HG03442 (cell line): ENCODE results near the gene SHROOM3.
"Not testable (repeated sequence)": the region's sequence is repeated elsewhere in the genome, so short reads cannot be mapped to it uniquely, and the experiment has no call there.

ENCODE experiments used
- ATAC-seq: cut with Tn5 transposase; IDR thresholded peaks from one replicate; pipeline ENCODE4 v1.9.1; 2021; ENCODE audit warnings: mild to moderate bottlenecking, moderate library complexity; ENCODE audit not compliant: unreplicated experiment

Gene SHROOM3

GRCh38 chr4:76434901-76435527 is at the start of gene SHROOM3:
SHROOM3 (plus strand) TSS chr4:76435229; CDS start chr4:76436053, 824 bp downstream.
- ATAC-seq = no peak

DNA sequence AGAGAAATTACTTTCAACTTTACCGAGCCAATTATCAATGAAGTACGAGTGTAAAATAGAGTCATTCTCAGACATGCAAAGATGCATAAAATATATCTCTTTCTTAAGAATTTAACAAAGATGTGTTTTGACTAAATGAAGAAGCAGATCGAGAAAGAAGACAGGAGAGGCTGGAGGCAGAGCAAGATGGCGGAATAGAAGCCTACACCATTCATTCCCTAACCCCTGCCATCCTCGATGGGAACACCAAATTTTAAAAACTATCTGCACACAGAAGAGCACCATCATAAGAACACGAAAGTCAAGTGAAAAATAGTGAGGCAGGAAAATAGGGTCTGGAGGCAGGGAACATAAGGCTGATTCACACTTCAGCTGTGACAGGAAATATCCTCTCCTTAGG is 49.1 kb upstream of the SHROOM3 start:
- ATAC-seq = no peak

DNA sequence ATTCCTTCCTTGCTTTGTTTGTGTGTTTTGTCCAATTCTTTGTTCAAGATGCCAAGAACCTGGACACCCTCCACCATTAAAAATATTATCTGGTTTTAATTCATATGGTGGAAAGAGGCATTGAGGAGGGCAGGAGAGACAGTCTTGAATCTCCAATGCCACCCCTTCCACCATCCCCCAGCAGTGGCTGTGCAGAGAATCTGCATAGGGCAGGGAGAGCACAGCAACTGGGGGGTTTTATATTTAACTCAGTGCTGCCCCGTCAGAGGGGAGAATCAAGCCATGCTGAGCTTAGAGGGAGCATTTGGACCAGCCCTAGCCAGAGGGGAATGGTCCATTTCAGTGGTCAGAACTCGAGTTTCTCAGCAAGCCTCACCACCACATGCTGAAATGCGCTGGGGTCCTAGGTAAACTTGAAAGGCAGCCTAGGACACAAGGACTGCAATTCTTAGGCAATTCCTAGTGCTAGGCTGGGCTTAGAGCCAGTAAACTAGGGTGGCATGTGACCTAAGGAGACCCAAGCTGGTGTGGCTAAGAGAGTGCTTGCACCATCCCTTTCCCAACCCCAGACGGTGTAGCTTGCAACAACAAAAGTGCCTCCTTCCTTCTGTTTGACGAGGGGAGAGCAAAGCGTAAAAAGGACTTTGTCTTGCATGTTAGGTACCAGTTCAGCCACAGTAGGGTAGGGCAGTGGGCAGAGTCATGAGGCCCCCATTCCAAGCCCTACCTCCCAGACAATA is 48.3 kb upstream of the SHROOM3 start:
- ATAC-seq = no peak

- no peak for ATAC-seq
Observed at GRCh38 chr4:76388160-76388908, 46.7 kb upstream of the SHROOM3 start.

- ATAC-seq = no peak
Observed at GRCh38 chr4:76401654-76402053, 33.4 kb upstream of the SHROOM3 start.

DNA sequence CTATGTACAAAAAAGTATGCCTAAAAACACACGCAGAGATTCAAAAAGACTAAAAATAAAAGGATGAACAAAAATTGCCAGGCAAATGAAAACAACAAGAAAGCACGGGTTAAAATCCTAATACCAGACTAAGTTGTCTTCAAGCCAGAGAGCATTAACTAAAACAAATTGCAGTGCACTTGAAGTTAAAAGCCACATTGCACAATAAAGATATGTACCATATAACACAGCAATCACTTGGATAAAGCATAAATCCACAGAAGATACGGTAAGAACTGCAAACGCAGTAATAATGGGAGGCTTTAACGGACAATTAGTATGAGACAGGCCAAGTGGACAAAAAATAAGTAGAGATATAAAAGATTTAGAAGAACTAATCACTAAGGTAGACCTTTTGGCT is 28.9 kb upstream of the SHROOM3 start:
- ATAC-seq = no peak

DNA sequence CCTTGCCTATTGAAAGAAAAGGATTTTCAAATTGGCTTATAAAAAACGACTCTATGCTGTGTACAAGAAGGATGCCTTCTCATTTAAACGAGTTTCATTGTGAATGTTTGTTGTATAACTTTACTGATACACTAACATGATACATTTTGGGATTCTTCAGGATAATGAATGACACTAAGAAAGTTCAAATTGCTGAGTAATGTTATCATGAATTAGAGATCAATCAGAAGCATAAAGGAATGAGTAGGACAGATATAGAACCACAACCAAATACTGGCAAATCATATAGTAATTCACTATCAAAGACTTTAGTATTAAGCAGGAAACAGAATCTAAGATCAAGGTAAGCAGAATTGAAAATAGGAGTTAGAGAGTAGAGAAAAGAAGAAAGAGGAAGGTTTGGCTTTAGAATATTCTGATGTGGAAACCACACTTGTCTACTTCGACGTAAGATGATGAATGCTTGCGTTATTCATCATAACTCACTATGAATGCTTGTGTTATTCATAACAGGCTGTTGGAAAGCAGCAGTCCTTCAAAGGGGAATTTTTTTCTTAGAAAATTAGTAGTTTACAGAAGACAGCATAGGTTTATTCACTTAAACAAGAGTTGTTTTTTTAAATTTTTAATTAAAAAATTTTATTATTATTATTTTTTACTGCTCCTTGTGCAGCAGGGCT is 27.4 kb upstream of the SHROOM3 start:
- no peak for ATAC-seq

DNA sequence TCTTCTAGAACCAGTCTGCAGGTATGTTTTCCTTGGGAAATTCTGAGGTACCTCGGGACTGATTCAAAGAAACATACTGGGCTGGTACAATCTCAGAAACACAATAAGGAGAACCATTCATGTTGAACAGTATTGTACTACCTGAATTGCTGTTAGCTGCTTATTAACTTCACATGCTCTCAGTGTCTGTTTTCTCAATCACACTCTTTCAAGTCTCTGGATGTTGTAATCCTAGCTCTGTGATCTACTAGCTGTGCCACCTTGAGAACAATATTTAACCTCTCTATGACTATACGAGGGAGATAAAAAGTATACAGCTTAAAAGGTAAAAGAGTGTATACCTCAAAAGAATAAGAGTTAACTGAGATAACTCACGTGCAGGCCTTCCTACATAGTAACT is 24.4 kb upstream of the SHROOM3 start:
- no peak for ATAC-seq

DNA sequence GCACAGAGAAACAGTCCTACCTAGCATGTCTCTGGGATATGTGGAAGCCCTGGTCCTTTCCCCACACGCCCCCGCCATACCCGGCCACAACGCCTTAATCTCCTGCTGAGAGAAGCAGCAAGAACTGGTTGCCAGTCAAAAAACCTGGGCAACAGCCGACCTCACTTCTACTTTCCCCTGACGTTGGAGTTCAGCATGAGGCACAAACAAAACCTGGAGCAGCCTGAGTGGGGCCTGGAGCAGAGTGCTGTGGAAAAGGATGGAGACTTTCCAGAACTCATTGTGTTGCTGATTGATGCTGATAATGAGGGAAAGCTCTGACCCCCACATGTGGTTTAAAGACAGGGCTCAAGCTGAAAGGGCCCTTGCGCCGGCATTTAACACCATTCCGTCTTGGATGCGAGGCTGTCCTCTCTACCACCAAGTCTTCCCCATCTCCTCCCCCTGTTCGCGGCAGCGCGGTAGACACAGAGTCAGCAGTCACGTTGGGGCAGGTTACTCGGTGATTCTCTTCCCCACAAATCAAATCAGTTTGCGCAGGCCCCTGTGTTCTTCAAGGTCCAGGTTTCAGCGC is 14.8 kb upstream of the SHROOM3 start:
- no peak for ATAC-seq

GRCh38 chr4:76420762-76421581 is 14.1 kb upstream of the SHROOM3 start, which contains the start of gene CCDC158:
CCDC158 (minus strand) TSS chr4:76421141; CDS start chr4:76403207, 17,934 bp downstream.
- ATAC-seq = no peak

DNA sequence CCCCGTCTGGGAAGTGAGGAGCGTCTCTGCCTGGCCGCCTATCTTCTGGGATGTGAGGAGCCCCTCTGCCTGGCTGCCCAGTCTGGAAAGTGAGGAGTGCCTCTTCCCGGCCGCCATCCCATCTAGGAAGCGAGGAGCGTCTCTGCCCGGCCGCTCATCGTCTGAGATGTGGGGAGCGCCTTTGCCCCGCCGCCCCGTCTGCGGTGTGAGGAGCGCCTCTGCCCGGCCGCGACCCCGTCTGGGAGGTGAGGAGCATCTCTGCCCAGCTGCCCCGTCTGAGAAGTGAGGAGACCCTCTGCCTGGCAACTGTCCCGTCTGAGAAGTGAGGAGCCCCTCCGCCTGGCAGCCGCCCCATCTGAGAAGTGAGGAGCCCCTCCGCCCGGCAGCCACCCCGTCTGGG is 11.9 kb upstream of the SHROOM3 start:
- not testable (repeated sequence) for ATAC-seq

- no peak for ATAC-seq
Observed at GRCh38 chr4:76426272-76426671, 8.8 kb upstream of the SHROOM3 start.

- no peak for ATAC-seq
Observed at GRCh38 chr4:76429636-76430035, 5.4 kb upstream of the SHROOM3 start.

- no peak for ATAC-seq
Observed at GRCh38 chr4:76430519-76431388, 4.3 kb upstream of the SHROOM3 start.

- ATAC-seq = no peak
Observed at GRCh38 chr4:76435528-76436319, 695 bp downstream of the SHROOM3 start.

DNA sequence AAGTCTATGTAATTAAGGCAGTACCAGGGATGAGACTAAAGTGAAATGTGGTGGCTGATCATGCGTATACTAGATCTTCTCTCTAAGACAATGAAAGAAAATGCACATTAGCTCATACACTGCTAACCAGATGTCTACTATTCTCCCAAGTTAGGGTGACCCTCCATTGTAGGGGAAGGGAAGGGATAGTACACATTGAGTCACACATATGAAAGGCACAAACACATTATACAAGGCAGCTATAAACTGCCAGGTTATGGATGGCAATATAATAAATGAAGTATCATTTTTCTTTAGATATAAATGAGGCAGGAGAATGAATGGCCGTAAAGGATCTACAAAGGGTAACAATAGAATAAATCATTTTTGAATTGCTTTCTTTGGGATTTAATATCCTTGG is 4.5 kb downstream of the SHROOM3 start:
- no peak for ATAC-seq

DNA sequence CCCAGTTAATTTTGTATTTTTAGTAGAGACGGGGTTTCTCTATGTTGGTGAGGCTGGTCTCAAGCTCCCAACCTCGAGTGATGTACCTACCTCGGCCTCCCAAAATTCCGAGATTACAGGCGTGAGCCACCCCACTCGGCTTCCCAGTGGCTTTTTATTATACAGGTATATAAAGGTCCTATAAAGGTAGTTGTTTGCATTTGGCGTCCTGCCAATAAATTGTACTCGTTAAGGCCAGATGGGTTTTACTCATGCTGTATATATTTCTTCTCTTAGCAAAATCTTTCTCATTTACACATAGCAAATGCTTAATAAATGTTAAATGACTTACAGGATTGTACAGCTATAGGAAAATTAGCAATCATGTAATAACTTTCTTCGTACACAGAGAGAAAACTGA is 6.9 kb downstream of the SHROOM3 start:
- no peak for ATAC-seq

- ATAC-seq = no peak
Observed at GRCh38 chr4:76442807-76443206, 7.8 kb downstream of the SHROOM3 start.
